Peyer's patch (tissue), 4 donors: ENCODE data around the gene CXCL1.

Source experiments
- CTCF ChIP-seq, 6 experiments: fragments of 450-650 bp in 4 of 6; fragments of 200-600 bp in 2 of 6; sonication (generic) in 1 of 6; IDR thresholded peaks; one replicate each; pipeline ENCODE4 v1.5.1; 2017 to 2019; ENCODE audit warnings: antibody characterized with exemption in 6 of 6, mild to moderate bottlenecking in 3 of 6, moderate library complexity in 1 of 6
- POLR2A ChIP-seq, 2 donors: fragments of 450-650 bp; IDR thresholded peaks; one replicate each; pipeline ENCODE4 v1.5.1; 2017; ENCODE audit warnings: antibody characterized with exemption in 2 of 2, mild to moderate bottlenecking in 2 of 2, moderate library complexity in 2 of 2

GRCh38 chr4:73911746-73912145 lies 42.6 kb downstream of the CXCL1 start:
- TF ChIP-seq CTCF (IDR thresholded peaks at IDR 0.05): no peak
- TF ChIP-seq POLR2A (IDR thresholded peaks at IDR 0.05): no peak
